Spinal cord (tissue), 10 donors: ENCODE measurements around the gene KIAA1755. TPM values are rescaled to one million over a fixed set of nuclear protein-coding genes. Genes with fewer than 3 reads are reported as not detected.
"Not testable (repeated sequence)": the region's sequence is repeated elsewhere in the genome, so short reads cannot be mapped to it uniquely, and the experiment has no call there.

Experiments used
- DNase-seq, 6 donors: peaks; one replicate each; pipeline versions ENCODE4 v3.0.0 to v3.0.0-alpha.2; 2013 to 2015; ENCODE audit warnings: low spot score in 6 of 6, low read depth in 4 of 6
- H3K27ac ChIP-seq: one replicate; pipeline ENCODE4 v1.5.1; 2013; ENCODE audit warnings: low read depth, low read length, control low read depth
- H3K27me3 ChIP-seq: one replicate; pipeline ENCODE4 v1.6.1; 2013; ENCODE audit warnings: low read length; ENCODE audit not compliant: control insufficient read depth, insufficient read depth
- H3K36me3 ChIP-seq: one replicate; pipeline ENCODE4 v1.6.1; 2013; ENCODE audit warnings: low read length; ENCODE audit not compliant: control insufficient read depth, insufficient read depth
- H3K4me1 ChIP-seq: one replicate; pipeline ENCODE4 v1.6.1; 2013; ENCODE audit warnings: low read length; ENCODE audit not compliant: control insufficient read depth, insufficient read depth
- H3K4me3 ChIP-seq: one replicate; pipeline ENCODE4 v1.5.1; 2013; ENCODE audit warnings: low read depth, low read length, control low read depth
- H3K9me3 ChIP-seq: one replicate; pipeline ENCODE4 v1.6.1; 2013; ENCODE audit warnings: low read length; ENCODE audit not compliant: control insufficient read depth, insufficient read depth
- WGBS: methylation state at CpG from one replicate; pipeline ENCODE4 v1.1.5; 2013; ENCODE audit warnings: missing lambda C conversion rate; ENCODE audit not compliant: insufficient coverage; 5-methylcytosine and 5-hydroxymethylcytosine counted together
- polyA plus RNA-seq, 2 donors: library from polyadenylated mRNA; unstranded; fragments of 120-200 nt; gene quantifications; one replicate each; pipeline ENCODE4 v1.2.1, GENCODE V29; 2013; ENCODE audit not compliant: insufficient read length in 2 of 2
- total RNA-seq, 2 donors: library from RNA; depleted of rRNA in 1 of 2; stranded (reverse); fragments of 120-200 nt in 1 of 2; fragments of >200 nt in 1 of 2; gene quantifications; one replicate each; pipeline versions ENCODE4 v1.2.3 to v1.2.4, GENCODE V29; 2013 to 2014
- donor health status: healthy.

Gene KIAA1755
- total and polyA plus RNA-seq, 4 donors: 20.8 to 51.5 (median 33.6) TPM

DNA sequence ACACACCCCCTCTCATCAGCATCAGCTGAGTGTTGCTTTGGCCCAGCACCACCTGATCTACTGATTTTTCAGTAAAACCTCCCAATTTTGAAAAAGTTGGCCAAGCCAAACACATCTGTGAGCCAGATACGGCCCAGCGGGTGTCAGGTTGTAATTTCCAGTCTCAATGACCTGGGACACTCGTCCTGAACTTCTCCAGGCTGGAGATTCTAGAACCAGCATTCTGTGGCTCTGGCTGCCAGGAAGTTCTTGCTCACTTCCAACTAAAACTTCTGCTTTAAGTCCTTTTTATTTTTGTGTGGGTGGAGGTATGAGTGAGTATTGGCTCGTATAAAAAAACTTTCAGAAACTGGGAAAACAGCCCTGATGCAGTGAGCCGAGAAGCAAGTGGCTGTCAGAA lies 5.1 kb downstream of the KIAA1755 start:
- 69% methylated on average over 4 of the region's 5 CpGs for WGBS
- peak overlapping the region; percentile 70 for H3K27ac ChIP-seq
- DNase-seq: peak in 1 of 6 donors; percentile 65
- peaks cover 35% of the 10 kb centered on the region for H3K4me1 ChIP-seq
- H3K27me3 ChIP-seq: no peaks in the 10 kb centered on the region
- no peaks in the 10 kb centered on the region for H3K36me3 ChIP-seq
- no peak overlapping the region for H3K4me3 ChIP-seq
- no peaks in the 10 kb centered on the region for H3K9me3 ChIP-seq

DNA sequence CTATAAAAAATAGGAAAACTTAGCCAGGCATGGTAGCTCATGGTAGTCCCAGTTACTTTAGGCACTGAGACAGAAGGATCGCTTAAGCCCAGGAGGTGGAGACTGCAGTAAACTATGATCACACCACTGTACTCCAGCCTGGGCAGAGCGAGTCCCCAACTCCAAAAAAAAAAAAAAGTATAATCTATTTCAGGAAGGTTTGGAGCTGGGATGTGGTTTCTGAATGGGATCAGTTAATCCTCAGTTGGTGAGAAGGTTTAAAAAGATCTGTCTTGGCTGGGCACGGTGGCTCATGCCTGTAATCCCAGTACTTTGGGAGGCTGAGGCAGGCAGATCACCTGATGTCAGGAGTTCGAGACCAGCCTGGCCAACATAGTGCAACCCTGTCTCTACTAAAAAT lies 5.9 kb downstream of the KIAA1755 start:
- H3K9me3 ChIP-seq, H3K4me3 ChIP-seq, H3K27me3 ChIP-seq, DNase-seq, H3K36me3 ChIP-seq: not testable (repeated sequence)
- 94% methylated on average over 2 of the region's 4 CpGs for whole genome bisulfite sequencing
- Histone ChIP-seq H3K27ac (peak overlapping the region; percentile 70), H3K4me1 (peaks cover 27% of the 10 kb centered on the region)

DNA sequence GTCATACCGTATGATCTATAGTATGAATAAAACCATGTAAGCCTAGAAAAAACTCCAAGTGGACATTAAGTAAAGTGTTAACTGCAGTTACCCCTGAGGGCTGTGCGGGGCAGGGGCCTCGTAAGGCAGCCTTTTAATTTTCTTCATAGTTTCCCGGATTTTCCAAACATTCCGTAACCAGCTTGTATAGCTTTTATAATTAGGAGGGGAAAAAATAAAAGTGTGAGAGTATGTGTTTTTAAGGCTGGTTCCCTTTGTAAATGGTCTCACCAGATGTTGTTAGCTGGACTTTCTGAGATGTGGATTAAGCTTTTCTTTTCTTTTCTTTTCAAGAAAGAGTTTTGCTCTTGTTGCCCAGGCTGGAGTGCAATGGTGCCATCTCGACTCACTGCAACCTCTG lies 7.0 kb downstream of the KIAA1755 start:
- H3K36me3 ChIP-seq: no peaks in the 10 kb centered on the region
- DNase-seq: no peak
- 96% methylated on average over 4 of the region's 6 CpGs for WGBS
- no peak overlapping the region for H3K4me3 ChIP-seq
- peaks cover 24% of the 10 kb centered on the region for H3K4me1 ChIP-seq
- no peaks in the 10 kb centered on the region for H3K9me3 ChIP-seq
- no peaks in the 10 kb centered on the region for H3K27me3 ChIP-seq
- H3K27ac ChIP-seq: no peak overlapping the region

- peak in 2 of 6 donors; percentile 34 to 54 for DNase-seq
- H3K9me3 ChIP-seq: no peaks in the 10 kb centered on the region
- peaks cover 22% of the 10 kb centered on the region for H3K4me1 ChIP-seq
- no peaks in the 10 kb centered on the region for H3K27me3 ChIP-seq
- no peaks in the 10 kb centered on the region for H3K36me3 ChIP-seq
- WGBS: 42% methylated on average over 10 of the region's 20 CpGs
- no peak overlapping the region for H3K4me3 ChIP-seq
- peak overlapping the region; percentile 81 for H3K27ac ChIP-seq
Measured at GRCh38 chr20:38252292-38253288, 7.9 kb downstream of the KIAA1755 start.

DNA sequence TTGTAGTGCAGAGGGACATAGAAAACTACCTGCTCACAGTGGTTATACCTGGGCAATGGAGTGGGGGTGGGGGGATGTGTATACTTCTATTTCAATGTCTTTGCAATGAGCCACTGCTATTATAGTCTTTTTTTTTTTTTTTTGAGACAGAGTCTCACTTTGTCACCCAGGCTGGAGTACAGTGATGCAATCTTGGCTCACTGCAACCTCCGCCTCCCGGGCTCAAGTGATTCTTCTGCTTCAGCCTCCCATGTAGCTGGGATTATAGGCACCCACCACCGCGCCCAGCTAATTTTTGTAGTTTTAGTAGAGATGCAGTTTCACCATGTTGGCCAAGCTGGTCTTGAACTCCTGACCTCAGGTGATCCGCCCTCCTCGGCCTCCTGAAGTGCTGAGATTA lies 9.1 kb downstream of the KIAA1755 start:
- H3K4me3 ChIP-seq, H3K27me3 ChIP-seq, H3K9me3 ChIP-seq, H3K36me3 ChIP-seq, H3K27ac ChIP-seq, DNase-seq: not testable (repeated sequence)
- 92% methylated on average over 2 of the region's 6 CpGs for WGBS
- H3K4me1 ChIP-seq: peaks cover 21% of the 10 kb centered on the region

DNA sequence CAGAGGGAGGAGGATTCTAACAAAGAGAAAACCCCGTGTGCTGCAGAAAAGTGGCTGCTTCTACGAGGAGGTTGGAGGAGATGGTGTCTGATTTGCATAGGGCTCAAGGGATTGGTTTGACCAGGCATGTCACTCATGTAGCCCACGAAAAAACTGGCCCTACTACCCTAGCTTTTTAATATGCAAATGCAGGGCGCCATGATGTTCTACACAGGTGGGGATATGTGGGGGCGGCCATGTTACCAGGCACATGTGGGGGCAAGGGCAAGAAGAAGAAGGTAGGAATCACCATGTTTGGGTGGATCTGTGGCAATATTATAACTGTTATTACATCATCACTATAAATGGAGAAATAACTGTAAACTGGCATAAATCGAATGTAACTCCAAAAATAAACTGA lies 9.9 kb downstream of the KIAA1755 start:
- Histone ChIP-seq H3K4me3 (no peak overlapping the region), H3K36me3 (no peaks in the 10 kb centered on the region), H3K9me3 (no peaks in the 10 kb centered on the region), H3K4me1 (peaks cover 26% of the 10 kb centered on the region), H3K27me3 (no peaks in the 10 kb centered on the region), H3K27ac (no peak overlapping the region)
- DNase-seq: no peak
- WGBS: 30% methylated on average over 2 of the region's 6 CpGs

- Histone ChIP-seq H3K27me3 (no peaks in the 10 kb centered on the region), H3K36me3 (no peaks in the 10 kb centered on the region), H3K27ac (no peak overlapping the region), H3K4me3 (no peak overlapping the region), H3K9me3 (no peaks in the 10 kb centered on the region), H3K4me1 (peaks cover 26% of the 10 kb centered on the region)
- DNase-seq: no peak
- WGBS: 82% methylated on average over 6 of the region's 9 CpGs
Measured at GRCh38 chr20:38249536-38250310, 10.8 kb downstream of the KIAA1755 start.

DNA sequence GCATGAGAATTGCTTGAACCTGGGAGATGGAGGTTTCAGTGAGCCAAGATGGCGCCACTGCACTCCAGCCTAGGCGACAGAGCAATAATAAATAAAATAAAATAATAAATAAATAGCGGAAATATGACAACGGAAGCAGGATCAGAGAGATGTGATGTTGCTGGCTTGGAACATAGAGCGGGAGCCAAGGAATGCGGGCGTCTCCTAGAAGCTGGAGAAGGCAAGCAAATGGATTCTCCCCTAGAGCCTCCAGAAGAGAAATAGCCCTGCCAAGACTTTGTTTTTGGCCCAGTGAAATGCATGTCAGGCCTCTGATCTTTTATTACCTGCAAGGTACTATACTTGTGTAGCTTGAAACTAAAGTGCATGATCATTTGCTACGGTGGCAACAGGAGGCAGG lies 12.4 kb downstream of the KIAA1755 start:
- no peak for DNase-seq
- 87% methylated on average over 4 of the region's 8 CpGs for WGBS
- Histone ChIP-seq H3K4me3 (no peak overlapping the region), H3K36me3 (no peaks in the 10 kb centered on the region), H3K27ac (no peak overlapping the region), H3K9me3 (peaks cover under 1% of the 10 kb centered on the region), H3K4me1 (peaks cover 20% of the 10 kb centered on the region), H3K27me3 (no peaks in the 10 kb centered on the region)

- no CpG with 5 or more reads among the region's 4 CpGs for WGBS
- H3K27me3 ChIP-seq, DNase-seq, H3K4me3 ChIP-seq, H3K36me3 ChIP-seq, H3K9me3 ChIP-seq: not testable (repeated sequence)
- H3K27ac ChIP-seq: peak overlapping the region; percentile 11
- peaks cover 16% of the 10 kb centered on the region for H3K4me1 ChIP-seq
Measured at GRCh38 chr20:38247725-38248124, 12.8 kb downstream of the KIAA1755 start.
